Measurements from ENCODE around the gene STXBP4. TPM values are rescaled to one million over a fixed set of nuclear protein-coding genes. Genes with fewer than 3 reads are reported as not detected.
"Not testable (repeated sequence)": the region's sequence is repeated elsewhere in the genome, so short reads cannot be mapped to it uniquely, and the experiment has no call there.

STXBP4 gene
- total and polyA plus RNA-seq, 2 donors from 2014 or later, result 4.5 to 20.2 TPM

DNA sequence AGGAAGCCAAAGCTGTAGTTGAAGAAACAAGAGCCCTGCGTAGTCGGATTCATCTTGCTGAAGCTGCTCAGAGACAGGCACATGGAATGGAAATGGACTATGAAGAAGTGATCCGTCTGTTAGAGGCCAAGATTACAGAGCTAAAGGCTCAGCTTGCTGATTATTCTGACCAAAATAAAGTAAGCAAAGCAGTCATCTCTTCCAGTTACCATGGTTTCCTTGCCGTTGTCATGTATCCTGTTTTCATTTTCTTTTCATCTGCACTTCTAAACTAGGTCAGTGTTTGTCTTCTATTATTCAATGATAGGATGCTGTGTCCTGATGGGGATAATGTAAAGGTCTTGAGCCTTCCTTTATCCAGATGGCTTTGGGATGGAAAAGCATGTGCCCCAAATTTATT is 104.3 kb downstream of the STXBP4 start:
- TF ChIP-seq CTCF (IDR thresholded peaks at IDR 0.05; ENCODE audit: borderline replicate concordance, extremely low read depth, insufficient read depth), result no peak
- intact Hi-C loops (cut with DNase I), result no loop called here
- Histone ChIP-seq H3K9ac (ENCODE audit: low read length in 3 of 3) (no peak overlapping the region), H3K4me3 (ENCODE audit: low read length in 3 of 3) (no peak overlapping the region), H3K27me3 (ENCODE audit: control insufficient read depth, insufficient read depth, low read length) (no peaks in the 10 kb centered on the region), H3K9me3 (ENCODE audit: control insufficient read depth in 2 of 3, insufficient read depth in 1 of 3, low read length in 3 of 3) (no peaks in the 10 kb centered on the region), H3K36me3 (ENCODE audit: control insufficient read depth in 2 of 3, insufficient read depth in 3 of 3, low read length in 3 of 3) (no peaks in the 10 kb centered on the region), H3K27ac (ENCODE audit: low read depth in 2 of 2, low read length in 2 of 2) (no peak overlapping the region), H3K4me1 (ENCODE audit: control insufficient read depth in 2 of 3, insufficient read depth in 2 of 3, low read depth in 1 of 3, low read length in 3 of 3) (peaks cover 0 to 12% (median 2%) of the 10 kb centered on the region in 3 donors)
- FAIRE-seq (no peak), DNase-seq (no peak)

DNA sequence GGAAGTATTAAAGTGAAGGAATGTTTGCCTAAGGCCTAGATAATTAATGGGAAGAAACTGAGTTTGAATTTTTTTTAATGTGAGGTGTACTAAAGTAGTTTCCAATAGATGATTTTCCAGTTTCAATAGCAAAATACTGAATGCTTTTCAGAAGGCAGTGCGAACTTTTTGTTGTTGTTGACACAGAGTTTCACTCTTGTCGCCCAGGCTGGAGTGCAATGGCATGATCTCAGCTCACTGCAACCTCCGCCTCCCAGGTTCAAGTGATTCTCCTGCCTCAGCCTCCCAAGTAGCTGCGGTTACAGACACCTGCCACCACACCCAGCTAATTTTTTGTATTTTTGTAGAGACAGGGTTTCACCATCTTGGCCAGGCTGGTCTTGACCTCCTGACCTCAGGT is 104.9 kb downstream of the STXBP4 start:
- H3K9ac ChIP-seq (ENCODE audit: low read length in 3 of 3); H3K36me3 ChIP-seq (ENCODE audit: control insufficient read depth in 2 of 3, insufficient read depth in 3 of 3, low read length in 3 of 3); intact Hi-C loops (cut with DNase I); FAIRE-seq; H3K27ac ChIP-seq (ENCODE audit: low read depth in 2 of 2, low read length in 2 of 2); DNase-seq; H3K4me3 ChIP-seq (ENCODE audit: low read length in 3 of 3); H3K27me3 ChIP-seq (ENCODE audit: control insufficient read depth, insufficient read depth, low read length); H3K9me3 ChIP-seq (ENCODE audit: control insufficient read depth in 2 of 3, insufficient read depth in 1 of 3, low read length in 3 of 3): not testable (repeated sequence)
- H3K4me1 ChIP-seq (ENCODE audit: control insufficient read depth in 2 of 3, insufficient read depth in 2 of 3, low read depth in 1 of 3, low read length in 3 of 3), result peaks cover 0 to 12% (median 2%) of the 10 kb centered on the region in 3 donors

DNA sequence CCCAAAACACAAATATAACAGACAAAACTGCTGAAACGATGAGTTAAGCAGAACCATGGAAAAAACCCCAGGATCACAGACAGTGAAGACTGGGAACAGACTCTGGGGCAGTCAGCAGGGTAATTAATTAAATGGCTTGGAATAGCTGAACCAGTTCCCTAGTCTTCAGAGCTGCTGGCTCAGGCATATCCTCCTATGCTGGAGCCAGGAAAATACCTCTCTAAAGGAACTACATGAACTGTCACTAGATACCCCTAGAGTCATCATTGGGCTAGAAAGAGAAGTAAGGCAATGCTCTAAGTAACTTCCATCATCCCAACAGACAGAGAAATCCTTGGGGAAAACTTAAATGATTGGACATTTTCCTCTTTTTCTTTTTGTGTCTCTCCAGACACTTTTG is 113.0 kb downstream of the STXBP4 start:
- H3K27me3 ChIP-seq (ENCODE audit: control insufficient read depth, insufficient read depth, low read length), result no peaks in the 10 kb centered on the region
- no peaks in the 10 kb centered on the region for H3K9me3 ChIP-seq (ENCODE audit: control insufficient read depth in 2 of 3, insufficient read depth in 1 of 3, low read length in 3 of 3)
- H3K27ac ChIP-seq (ENCODE audit: low read depth in 2 of 2, low read length in 2 of 2), result no peak overlapping the region
- H3K9ac ChIP-seq (ENCODE audit: low read length in 3 of 3), result no peak overlapping the region
- H3K36me3 ChIP-seq (ENCODE audit: control insufficient read depth in 2 of 3, insufficient read depth in 3 of 3, low read length in 3 of 3), result no peaks in the 10 kb centered on the region
- no peak for TF ChIP-seq CTCF (IDR thresholded peaks at IDR 0.05; ENCODE audit: borderline replicate concordance, extremely low read depth, insufficient read depth)
- intact Hi-C loops (cut with DNase I), result no loop called here
- no peak overlapping the region for H3K4me3 ChIP-seq (ENCODE audit: low read length in 3 of 3)
- DNase-seq, result no peak
- no peak for FAIRE-seq
- H3K4me1 ChIP-seq (ENCODE audit: control insufficient read depth in 2 of 3, insufficient read depth in 2 of 3, low read depth in 1 of 3, low read length in 3 of 3), result no peaks in the 10 kb centered on the region

DNA sequence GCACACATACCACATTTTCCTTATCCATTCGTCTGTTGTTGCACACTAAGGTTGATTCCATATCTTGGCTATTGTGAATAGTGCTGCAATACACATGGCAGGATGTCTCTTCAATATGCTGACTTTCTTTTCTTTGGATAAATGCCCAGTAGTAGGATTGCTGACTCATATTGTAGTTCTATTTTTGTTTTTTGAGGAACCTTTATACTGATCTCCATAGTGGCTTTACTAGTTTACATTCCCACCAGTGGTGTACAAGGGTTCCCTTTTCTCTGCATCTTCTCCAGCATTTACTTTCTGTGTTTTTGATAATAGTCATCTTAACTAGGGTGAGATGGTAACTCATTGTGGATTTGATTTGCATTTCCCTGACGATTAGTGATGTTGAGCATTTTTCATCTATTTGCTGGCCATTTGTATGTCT is 118.1 kb downstream of the STXBP4 start:
- Histone ChIP-seq H3K4me1 (ENCODE audit: control insufficient read depth in 2 of 3, insufficient read depth in 2 of 3, low read depth in 1 of 3, low read length in 3 of 3) (no peaks in the 10 kb centered on the region), H3K36me3 (ENCODE audit: control insufficient read depth in 2 of 3, insufficient read depth in 3 of 3, low read length in 3 of 3) (no peaks in the 10 kb centered on the region), H3K4me3 (ENCODE audit: low read length in 3 of 3) (no peak overlapping the region), H3K9ac (ENCODE audit: low read length in 3 of 3) (no peak overlapping the region), H3K9me3 (ENCODE audit: control insufficient read depth in 2 of 3, insufficient read depth in 1 of 3, low read length in 3 of 3) (no peaks in the 10 kb centered on the region), H3K27ac (ENCODE audit: low read depth in 2 of 2, low read length in 2 of 2) (no peak overlapping the region), H3K27me3 (ENCODE audit: control insufficient read depth, insufficient read depth, low read length) (no peaks in the 10 kb centered on the region)
- intact Hi-C loops (cut with DNase I), result no loop called here
- DNase-seq (peak in 1 of 5 donors; percentile 26), FAIRE-seq (no peak)
- no peak for TF ChIP-seq CTCF (IDR thresholded peaks at IDR 0.05; ENCODE audit: borderline replicate concordance, extremely low read depth, insufficient read depth)

Measured in kidney (tissue), 14 donors.